Measurements from ENCODE around the gene SPTBN2.

The SPTBN2 gene

GRCh38 chr11:66691311-66691980 lies 37.6 kb downstream of the SPTBN2 start:
- H3K4me3 ChIP-seq (replicated peaks; ENCODE audit: low read depth, low read length): no peak overlapping the region
- DNase-seq (ENCODE audit: low read depth): no peak
- TF ChIP-seq, protein P1, sequence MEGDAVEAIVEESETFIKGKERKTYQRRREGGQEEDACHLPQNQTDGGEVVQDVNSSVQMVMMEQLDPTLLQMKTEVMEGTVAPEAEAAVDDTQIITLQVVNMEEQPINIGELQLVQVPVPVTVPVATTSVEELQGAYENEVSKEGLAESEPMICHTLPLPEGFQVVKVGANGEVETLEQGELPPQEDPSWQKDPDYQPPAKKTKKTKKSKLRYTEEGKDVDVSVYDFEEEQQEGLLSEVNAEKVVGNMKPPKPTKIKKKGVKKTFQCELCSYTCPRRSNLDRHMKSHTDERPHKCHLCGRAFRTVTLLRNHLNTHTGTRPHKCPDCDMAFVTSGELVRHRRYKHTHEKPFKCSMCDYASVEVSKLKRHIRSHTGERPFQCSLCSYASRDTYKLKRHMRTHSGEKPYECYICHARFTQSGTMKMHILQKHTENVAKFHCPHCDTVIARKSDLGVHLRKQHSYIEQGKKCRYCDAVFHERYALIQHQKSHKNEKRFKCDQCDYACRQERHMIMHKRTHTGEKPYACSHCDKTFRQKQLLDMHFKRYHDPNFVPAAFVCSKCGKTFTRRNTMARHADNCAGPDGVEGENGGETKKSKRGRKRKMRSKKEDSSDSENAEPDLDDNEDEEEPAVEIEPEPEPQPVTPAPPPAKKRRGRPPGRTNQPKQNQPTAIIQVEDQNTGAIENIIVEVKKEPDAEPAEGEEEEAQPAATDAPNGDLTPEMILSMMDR (IDR thresholded peaks at IDR 0.05; ENCODE audit: low read length, missing control alignments): no peak

- no peak for DNase-seq (ENCODE audit: low read depth)
- TF ChIP-seq, protein P1 (IDR thresholded peaks at IDR 0.05; ENCODE audit: low read length, missing control alignments): no peak
Observed at GRCh38 chr11:66689661-66690590, 39.1 kb downstream of the SPTBN2 start.

DNA sequence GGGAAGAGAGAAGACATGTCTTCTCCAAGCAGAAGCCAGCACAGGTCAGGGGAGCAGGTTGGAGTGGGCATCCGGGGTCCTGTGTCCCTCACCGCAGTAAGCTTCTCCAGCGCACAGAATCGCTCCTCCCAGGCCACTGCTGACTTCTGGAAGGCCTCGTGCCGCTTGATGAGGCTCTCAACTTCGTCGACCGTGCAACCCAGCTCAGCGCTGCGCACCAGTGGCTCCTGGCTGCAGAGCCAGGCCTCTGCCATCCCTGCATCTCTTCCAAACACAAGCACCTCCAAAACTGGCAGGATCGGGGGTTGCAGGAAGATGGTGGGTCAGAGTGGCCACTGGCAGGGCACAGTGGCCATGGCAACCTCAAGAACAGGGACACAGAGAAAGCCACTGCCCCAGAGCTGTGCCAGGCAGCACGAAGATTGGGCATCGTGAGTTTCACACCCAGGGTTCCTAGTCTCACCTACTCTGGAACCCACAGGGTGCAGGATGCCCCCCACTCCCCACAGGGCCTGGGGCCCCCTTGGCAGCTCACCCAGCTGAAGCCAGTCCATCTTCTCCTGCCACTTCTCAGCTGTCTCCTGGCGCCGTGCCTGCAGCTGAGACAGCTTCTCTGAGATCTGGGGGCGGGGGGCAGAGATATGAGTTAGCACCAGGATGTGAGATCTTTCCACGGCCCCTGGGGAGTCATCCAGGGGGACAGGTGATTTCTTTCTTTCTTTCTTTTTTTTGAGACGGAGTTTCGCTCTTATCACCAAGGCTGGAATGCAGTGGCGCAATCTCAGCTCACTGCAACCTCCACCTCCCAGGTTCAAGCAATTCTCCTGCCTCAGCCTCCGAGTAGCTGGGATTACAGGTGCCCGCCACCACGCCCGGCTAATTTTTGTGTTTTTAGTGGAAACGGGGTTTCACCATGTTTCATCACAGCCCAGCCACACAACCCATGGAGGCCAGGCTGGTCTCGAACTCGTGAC lies 40.2 kb downstream of the SPTBN2 start:
- no peak for DNase-seq (ENCODE audit: low read depth)
- no peak overlapping the region for H3K4me3 ChIP-seq (replicated peaks; ENCODE audit: low read depth, low read length)
- TF ChIP-seq, protein P1 (IDR thresholded peaks at IDR 0.05; ENCODE audit: low read length, missing control alignments): no peak

More at GRCh38 chr11:66689661-66690590, 39.1 kb downstream of the SPTBN2 start:
- H3K4me3 ChIP-seq (replicated peaks; ENCODE audit: low read depth, low read length): no peak overlapping the region

DNA sequence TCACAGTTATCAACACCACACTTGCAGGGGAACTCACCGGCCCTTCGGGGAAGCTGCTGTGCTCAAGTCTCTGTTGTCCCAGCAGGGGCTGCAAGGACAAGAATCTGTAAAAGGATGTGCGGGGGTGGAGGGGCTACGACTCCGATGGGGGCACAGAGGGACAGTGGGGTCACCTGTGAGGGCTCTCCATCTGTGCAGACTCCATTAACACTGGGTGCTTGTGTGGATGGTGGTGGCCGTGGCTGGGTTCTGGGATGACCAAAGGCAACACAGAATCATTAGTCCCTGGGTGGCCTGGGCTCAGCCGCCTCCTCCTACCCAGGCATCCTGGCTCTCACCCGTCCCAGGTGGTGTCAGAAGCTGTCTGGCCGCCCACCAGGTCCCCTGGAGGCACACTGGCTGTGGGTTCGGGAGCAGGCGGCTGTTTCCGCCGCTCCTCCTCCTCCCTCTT lies 41.2 kb downstream of the SPTBN2 start:
- no peak overlapping the region for H3K4me3 ChIP-seq (replicated peaks; ENCODE audit: low read depth, low read length)
- TF ChIP-seq, protein P1 (IDR thresholded peaks at IDR 0.05; ENCODE audit: low read length, missing control alignments): no peak
- DNase-seq (ENCODE audit: low read depth): no peak

DNA sequence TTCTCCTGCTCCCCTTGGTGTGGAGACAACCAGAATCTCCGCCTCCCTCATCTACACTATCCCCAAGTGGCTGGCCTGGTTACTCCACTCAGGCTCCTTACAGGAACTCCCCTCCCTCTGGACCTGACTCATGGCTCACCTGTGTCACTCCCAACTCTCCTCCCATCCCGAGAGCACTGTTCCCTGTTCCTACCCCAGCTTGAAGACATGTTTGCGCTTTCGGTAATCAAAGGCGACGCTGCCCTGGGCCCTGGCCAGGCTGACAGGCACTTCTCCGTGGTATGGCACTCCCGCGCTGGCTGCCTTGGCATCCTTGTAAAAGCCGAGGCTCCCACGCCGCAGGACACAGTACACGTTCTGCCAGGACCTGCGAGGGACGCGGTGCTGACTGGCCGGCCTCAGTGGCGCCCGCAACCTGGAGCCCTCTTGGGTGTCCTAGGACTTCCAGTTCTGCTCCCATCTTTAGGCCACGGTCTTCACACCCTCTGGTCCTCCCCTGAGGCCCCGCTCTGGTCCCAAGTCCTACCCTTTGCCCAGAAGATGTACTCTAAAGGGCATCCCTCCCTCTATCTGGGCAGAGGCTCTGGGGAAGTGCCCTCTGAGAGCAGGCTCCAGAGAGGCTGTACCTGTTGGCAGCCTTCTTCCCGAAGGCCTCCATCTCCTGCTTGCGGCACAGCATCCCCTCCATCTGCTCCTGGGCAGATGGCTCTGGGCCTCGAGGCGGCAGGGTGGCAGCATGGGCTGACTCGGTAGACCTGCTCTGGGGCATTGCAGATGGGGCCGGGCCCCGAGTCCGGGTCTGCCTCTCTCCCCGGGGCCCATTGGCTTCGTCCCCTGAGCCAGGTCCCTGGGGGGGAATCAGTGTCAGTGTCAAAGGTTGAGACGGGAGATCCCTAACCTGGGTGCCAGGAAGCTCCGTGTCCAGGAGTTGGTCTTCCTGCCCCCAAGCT lies 41.9 kb downstream of the SPTBN2 start:
- DNase-seq (ENCODE audit: low read depth): no peak
- TF ChIP-seq, protein P1 (IDR thresholded peaks at IDR 0.05; ENCODE audit: low read length, missing control alignments): no peak
- H3K4me3 ChIP-seq (replicated peaks; ENCODE audit: low read depth, low read length): no peak overlapping the region

All from fibroblast of pulmonary artery (primary cell).